ENCODE results near the gene ADAMTSL3. TPM values are rescaled to one million over a fixed set of nuclear protein-coding genes. Genes with fewer than 3 reads are reported as not detected.

Gene ADAMTSL3
- total and polyA plus RNA-seq, 2 of the 8 experiments (the other 6 are each of a cell fraction or from before 2014, with no cell fraction given): 0.35 to 1.4 TPM

GRCh38 chr15:83912343-83912742 lies 258.4 kb downstream of the ADAMTSL3 start:
- H4K5ac ChIP-seq (ENCODE audit: insufficient read length, low read depth, low read length): no peak overlapping the region
- no peak overlapping the region for H3K14ac ChIP-seq (ENCODE audit: insufficient read length)
- no peaks in the 10 kb centered on the region for H3K4me1 ChIP-seq (replicated peaks in 1 of 4; ENCODE audit: control insufficient read depth in 3 of 4, insufficient read depth in 4 of 4, low read length in 3 of 4)
- H3K18ac ChIP-seq (ENCODE audit: extremely low read depth, low read length): no peak overlapping the region
- no peak overlapping the region for H3K4me3 ChIP-seq (ENCODE audit: extremely low read depth in 1 of 4, insufficient read depth in 2 of 4, low read depth in 3 of 4, low read length in 4 of 4)
- ChIA-PET CTCF (ENCODE audit: partially characterized antibody) (interaction anchor here (0.6 to 1.1 kb wide), 2 partner anchors 123 to 127 kb away, joined by 3 to 6 read pairs; no protein-coding TSS in a partner anchor), POLR2A (ENCODE audit: partially characterized antibody) (no interaction called here)
- DNase-seq (ENCODE audit: low read depth in 1 of 2, low spot score in 2 of 2) (no peak), FAIRE-seq (no peak)
- no peak overlapping the region for H2BK120ac ChIP-seq (replicated peaks; ENCODE audit: low read depth, low read length)
- no peak overlapping the region for H2AK5ac ChIP-seq (ENCODE audit: low read depth, low read length)
- H2BK5ac ChIP-seq (ENCODE audit: low read depth, low read length): no peak overlapping the region
- TF ChIP-seq JUN (IDR thresholded peaks at IDR 0.05; ENCODE audit: low read depth, low read length) (no peak), ATF3 (IDR thresholded peaks at IDR 0.05; ENCODE audit: insufficient read depth, low read depth, low read length) (no peak), EZH2 (IDR thresholded peaks at IDR 0.05; ENCODE audit: low read depth, low read length, severe bottlenecking) (no peak), BRCA1 (IDR thresholded peaks at IDR 0.05; ENCODE audit: low read depth, low read length) (no peak), KDM4A (IDR thresholded peaks at IDR 0.05; ENCODE audit: low read depth, low read length, severe bottlenecking) (no peak), MAFK (IDR thresholded peaks at IDR 0.05; ENCODE audit: low read depth, low read length) (no peak), EGR1 (IDR thresholded peaks at IDR 0.05; ENCODE audit: borderline replicate concordance, low read depth, low read length) (no peak), SIX5 (IDR thresholded peaks at IDR 0.05; ENCODE audit: low read depth, low read length) (no peak), TCF12 (IDR thresholded peaks at IDR 0.05; ENCODE audit: low read depth, low read length) (no peak), CTBP2 (IDR thresholded peaks at IDR 0.05; ENCODE audit: borderline replicate concordance, insufficient read depth, insufficient read length, low read length) (no peak)
- 92% methylated on average over 2 of the region's 2 CpGs; no CpG with 5 or more reads in 1 of the 2 experiments for WGBS, 2 experiments (ENCODE audit: extremely low coverage in 1 of 2, insufficient coverage in 1 of 2, insufficient read length in 1 of 2, insufficient replicate concordance in 2 of 2, low coverage in 1 of 2, low lambda C conversion rate in 2 of 2, missing lambda C conversion rate in 1 of 2)
- H3K23ac ChIP-seq (ENCODE audit: insufficient read length): no peak overlapping the region
- H3K79me2 ChIP-seq (ENCODE audit: control insufficient read depth in 1 of 2, insufficient read depth in 2 of 2, low read length in 2 of 2): no peaks in the 10 kb centered on the region
- no peak overlapping the region for H3K4me2 ChIP-seq (ENCODE audit: insufficient read depth in 1 of 2, low read depth in 2 of 2, low read length in 2 of 2)
- H4K91ac ChIP-seq (replicated peaks; ENCODE audit: insufficient read length, low read length): no peak overlapping the region
- no peak overlapping the region for H2BK20ac ChIP-seq (ENCODE audit: low read length)
- no peak overlapping the region for H2BK15ac ChIP-seq (ENCODE audit: low read length)
- no peak overlapping the region for H3K9ac ChIP-seq (replicated peaks in 1 of 4; ENCODE audit: extremely low read depth in 1 of 4, low read depth in 3 of 4, low read length in 3 of 4)
- H3K27me3 ChIP-seq (replicated peaks in 1 of 4; ENCODE audit: control insufficient read depth in 3 of 4, extremely low read depth in 1 of 4, insufficient read depth in 3 of 4, low read length in 3 of 4): no peaks in the 10 kb centered on the region
- no peaks in the 10 kb centered on the region for H3K23me2 ChIP-seq (ENCODE audit: low read depth, low read length)
- no peak overlapping the region for H3K56ac ChIP-seq (replicated peaks; ENCODE audit: insufficient read length, low read depth, low read length)
- no peaks in the 10 kb centered on the region for H3K79me1 ChIP-seq (ENCODE audit: low read depth, low read length)
- no peak overlapping the region for H4K8ac ChIP-seq (ENCODE audit: extremely low read depth, insufficient read depth, low read length)
- no peak overlapping the region for H3K27ac ChIP-seq (ENCODE audit: low read depth, low read length)
- H3K4ac ChIP-seq (replicated peaks; ENCODE audit: insufficient read length, low read depth, low read length): no peak overlapping the region
- H2AFZ ChIP-seq (ENCODE audit: low read length): no peak overlapping the region
- H4K20me1 ChIP-seq (replicated peaks in 1 of 2; ENCODE audit: control insufficient read depth in 1 of 2, insufficient read depth in 2 of 2, low read length in 2 of 2): peaks cover 0 to 1% of the 10 kb centered on the region in 2 experiments
- peaks cover 0 to 7% of the 10 kb centered on the region in 2 experiments; a peak in 2 of 4 replicates for H3K9me3 ChIP-seq (ENCODE audit: insufficient read depth in 2 of 2, low read depth in 1 of 2, low read length in 1 of 2)
- no peak overlapping the region for H2BK12ac ChIP-seq (ENCODE audit: low read depth, low read length)
- H3K36me3 ChIP-seq (ENCODE audit: control insufficient read depth in 2 of 4, insufficient read depth in 4 of 4, low read length in 3 of 4): no peaks in the 10 kb centered on the region
